OCI-LY7 (cell line): ENCODE measurements around the gene PRLR.

Experiments
- EZH2phosphoT487 ChIP-seq: fragments of 200-600 bp; sonication (generic); IDR thresholded peaks from 2 replicates; pipeline ENCODE4 v1.6.1; 2018; ENCODE audit warnings: low read depth, borderline replicate concordance, mild to moderate bottlenecking, mixed run types, antibody characterized with exemption, low read length, moderate library complexity, mixed read lengths
- TF ChIP-seq, protein P1 (sequence below): fragments of 200-600 bp; sonication (generic); conservative IDR thresholded peaks from 2 replicates; pipeline ENCODE4 v1.5.1; 2014; ENCODE audit warnings: mild to moderate bottlenecking, antibody characterized with exemption, low read length, moderate library complexity, mixed read lengths

DNA sequence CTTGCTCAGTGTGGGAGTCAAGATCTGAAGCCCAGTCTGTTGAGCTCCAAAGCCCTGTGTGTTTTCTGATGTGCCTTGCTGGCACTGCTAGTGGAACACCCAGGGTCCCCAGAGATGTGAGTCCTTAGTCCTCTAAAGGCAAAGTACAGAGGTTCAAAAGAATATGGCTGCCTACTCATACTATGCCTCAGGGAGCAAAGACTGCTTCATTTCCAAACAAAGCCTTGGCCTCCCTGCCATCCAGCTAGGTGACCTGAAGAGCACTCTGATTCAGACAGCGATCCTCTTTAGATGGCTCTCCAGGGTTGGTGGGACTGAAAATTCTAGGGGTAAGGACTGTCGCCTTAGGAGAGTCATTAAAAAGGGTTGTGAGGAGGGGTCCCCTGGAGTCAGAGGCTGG is 2.0 kb downstream of the PRLR start:
- TF ChIP-seq, protein P1, sequence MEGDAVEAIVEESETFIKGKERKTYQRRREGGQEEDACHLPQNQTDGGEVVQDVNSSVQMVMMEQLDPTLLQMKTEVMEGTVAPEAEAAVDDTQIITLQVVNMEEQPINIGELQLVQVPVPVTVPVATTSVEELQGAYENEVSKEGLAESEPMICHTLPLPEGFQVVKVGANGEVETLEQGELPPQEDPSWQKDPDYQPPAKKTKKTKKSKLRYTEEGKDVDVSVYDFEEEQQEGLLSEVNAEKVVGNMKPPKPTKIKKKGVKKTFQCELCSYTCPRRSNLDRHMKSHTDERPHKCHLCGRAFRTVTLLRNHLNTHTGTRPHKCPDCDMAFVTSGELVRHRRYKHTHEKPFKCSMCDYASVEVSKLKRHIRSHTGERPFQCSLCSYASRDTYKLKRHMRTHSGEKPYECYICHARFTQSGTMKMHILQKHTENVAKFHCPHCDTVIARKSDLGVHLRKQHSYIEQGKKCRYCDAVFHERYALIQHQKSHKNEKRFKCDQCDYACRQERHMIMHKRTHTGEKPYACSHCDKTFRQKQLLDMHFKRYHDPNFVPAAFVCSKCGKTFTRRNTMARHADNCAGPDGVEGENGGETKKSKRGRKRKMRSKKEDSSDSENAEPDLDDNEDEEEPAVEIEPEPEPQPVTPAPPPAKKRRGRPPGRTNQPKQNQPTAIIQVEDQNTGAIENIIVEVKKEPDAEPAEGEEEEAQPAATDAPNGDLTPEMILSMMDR, result no peak
- TF ChIP-seq EZH2phosphoT487, result no peak
